Measurements from ENCODE around the gene GPR119. TPM values are rescaled to one million over a fixed set of nuclear protein-coding genes. Genes with fewer than 3 reads are reported as not detected.

Gene GPR119
- total RNA-seq, result not detected in 2 replicates

GRCh38 chrX:130385520-130385919 is at the start of gene GPR119:
Gene GPR119, minus strand, starts transcription at chrX:130385674. Its CDS starts 227 bp downstream, at chrX:130385447.

GRCh38 chrX:130401415-130402207 is 16.1 kb upstream of the GPR119 start, which contains the start of gene RBMX2:
Gene RBMX2, plus strand, starts transcription at chrX:130401987. Its CDS starts 46 bp downstream, at chrX:130402033.

GRCh38 chrX:130339408-130340222 is 45.9 kb downstream of the GPR119 start, which contains the start of gene SLC25A14:
Gene SLC25A14, plus strand, starts transcription at chrX:130339919. Its CDS starts 360 bp downstream, at chrX:130340279.

Other genes starting within 250 kb of the GPR119 start
- 28.0 and 28.2 TPM in 2 replicates for gene AIFM1, start 219.8 kb downstream of the GPR119 start, total RNA-seq
- gene RAB33A, start 213.7 kb downstream of the GPR119 start, total RNA-seq, result under 0.01 TPM in 1 of 2 replicates, not detected in the other
- 1.0 and 2.4 TPM in 2 replicates for gene ZNF280C, start 116.8 kb downstream of the GPR119 start, total RNA-seq
- gene SLC25A14, start 45.8 kb downstream of the GPR119 start, total RNA-seq, result 5.5 and 6.6 TPM in 2 replicates
- 21.3 and 26.0 TPM in 2 replicates for gene RBMX2, start 16.3 kb upstream of the GPR119 start, total RNA-seq